Prostate gland (tissue), 2 donors: Measurements from ENCODE around the gene DNAH9. TPM values are rescaled to one million over a fixed set of nuclear protein-coding genes. Genes with fewer than 3 reads are reported as not detected.

Experiments used
- DNase-seq: peaks from one replicate; pipeline ENCODE4 v3.0.0-alpha.2; 2019; ENCODE audit warnings: low spot score
- H3K27ac ChIP-seq, 2 donors: fragments of 200-600 bp; sonication (generic); 2 replicates each; pipeline ENCODE4 v1.5.1; 2017 to 2019
- H3K27me3 ChIP-seq: fragments of 200-600 bp; sonication (generic); replicated peaks from 2 replicates; pipeline ENCODE4 v1.5.1; 2019; ENCODE audit not compliant: insufficient read depth
- H3K36me3 ChIP-seq, 2 donors: fragments of 200-600 bp; sonication (generic); 1 replicate in 1 of 2; 2 replicates in 1 of 2; pipeline versions ENCODE4 v1.5.1 to v1.8.1; 2017 to 2019
- H3K4me1 ChIP-seq: fragments of 200-600 bp; sonication (generic); replicated peaks from 2 replicates; pipeline ENCODE4 v1.5.1; 2019
- H3K4me3 ChIP-seq, 2 donors: fragments of 200-600 bp; sonication (generic); 2 replicates each; pipeline ENCODE4 v1.5.1; 2017 to 2019
- H3K9me3 ChIP-seq: fragments of 200-600 bp; sonication (generic); 2 replicates; pipeline ENCODE4 v1.5.1; 2017
- POLR2A ChIP-seq: fragments of 450-650 bp; IDR thresholded peaks from one replicate; pipeline ENCODE4 v1.6.1; 2016; ENCODE audit warnings: antibody characterized with exemption, mild to moderate bottlenecking
- POLR2AphosphoS5 ChIP-seq: sonication (generic); formaldehyde crosslinking; IDR thresholded peaks from one replicate; pipeline ENCODE4 v1.6.1; 2017; ENCODE audit warnings: antibody characterized with exemption
- WGBS: methylation state at CpG from one replicate; pipeline ENCODE4 v1.1.5; 2018; 5-methylcytosine and 5-hydroxymethylcytosine counted together
- intact Hi-C: fragments of 100-400 bp; cut with DNase I; formaldehyde crosslinking; loops from one replicate; pipeline ENCODE4 v1.14.2; 2022
- total RNA-seq, 2 donors: library from RNA; depleted of rRNA; stranded (reverse); fragments of >200 nt; gene quantifications; one replicate each; pipeline ENCODE4 v1.1.0, GENCODE V29; 2016
- TF ChIP-seq, protein P1 (sequence below), 4 experiments: fragments of 200-600 bp in 2 of 4; fragments of 450-650 bp in 2 of 4; sonication (generic) in 2 of 4; IDR thresholded peaks; 1 replicate in 3 of 4; 2 replicates in 1 of 4; pipeline ENCODE4 v1.5.1; 2016 to 2019; ENCODE audit warnings: antibody characterized with exemption in 4 of 4, mild to moderate bottlenecking in 2 of 4, moderate library complexity in 2 of 4

The DNAH9 gene
- total RNA-seq, 2 donors from 2014 or later, result 1.2 to 7.5 TPM

GRCh38 chr17:11559601-11560000 lies 38.7 kb upstream of the DNAH9 start:
- no peaks in the 10 kb centered on the region for H3K4me1 ChIP-seq
- no peak overlapping the region for H3K27ac ChIP-seq
- H3K4me3 ChIP-seq, result no peak overlapping the region
- H3K27me3 ChIP-seq, result no peaks in the 10 kb centered on the region
- intact Hi-C loops, result no loop called here
- no peaks in the 10 kb centered on the region for H3K36me3 ChIP-seq
- WGBS, result 85% methylated on average over 7 of the region's 7 CpGs
- TF ChIP-seq, protein P1, sequence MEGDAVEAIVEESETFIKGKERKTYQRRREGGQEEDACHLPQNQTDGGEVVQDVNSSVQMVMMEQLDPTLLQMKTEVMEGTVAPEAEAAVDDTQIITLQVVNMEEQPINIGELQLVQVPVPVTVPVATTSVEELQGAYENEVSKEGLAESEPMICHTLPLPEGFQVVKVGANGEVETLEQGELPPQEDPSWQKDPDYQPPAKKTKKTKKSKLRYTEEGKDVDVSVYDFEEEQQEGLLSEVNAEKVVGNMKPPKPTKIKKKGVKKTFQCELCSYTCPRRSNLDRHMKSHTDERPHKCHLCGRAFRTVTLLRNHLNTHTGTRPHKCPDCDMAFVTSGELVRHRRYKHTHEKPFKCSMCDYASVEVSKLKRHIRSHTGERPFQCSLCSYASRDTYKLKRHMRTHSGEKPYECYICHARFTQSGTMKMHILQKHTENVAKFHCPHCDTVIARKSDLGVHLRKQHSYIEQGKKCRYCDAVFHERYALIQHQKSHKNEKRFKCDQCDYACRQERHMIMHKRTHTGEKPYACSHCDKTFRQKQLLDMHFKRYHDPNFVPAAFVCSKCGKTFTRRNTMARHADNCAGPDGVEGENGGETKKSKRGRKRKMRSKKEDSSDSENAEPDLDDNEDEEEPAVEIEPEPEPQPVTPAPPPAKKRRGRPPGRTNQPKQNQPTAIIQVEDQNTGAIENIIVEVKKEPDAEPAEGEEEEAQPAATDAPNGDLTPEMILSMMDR (IDR thresholded peaks at IDR 0.05), result no peak
- TF ChIP-seq POLR2A (no peak), POLR2AphosphoS5 (no peak)
- H3K9me3 ChIP-seq, result no peaks in the 10 kb centered on the region
- DNase-seq, result no peak

GRCh38 chr17:11561281-11561680 lies 37.0 kb upstream of the DNAH9 start:
- 48% methylated on average over 1 of the region's 1 CpG for WGBS
- Histone ChIP-seq H3K9me3 (no peaks in the 10 kb centered on the region), H3K4me1 (no peaks in the 10 kb centered on the region), H3K36me3 (no peaks in the 10 kb centered on the region), H3K27me3 (no peaks in the 10 kb centered on the region), H3K4me3 (no peak overlapping the region), H3K27ac (no peak overlapping the region)
- no peak for TF ChIP-seq POLR2AphosphoS5
- TF ChIP-seq POLR2A, result no peak
- TF ChIP-seq, protein P1 (IDR thresholded peaks at IDR 0.05), result no peak
- intact Hi-C loops, result no loop called here
- DNase-seq, result no peak

GRCh38 chr17:11561702-11562101 lies 36.6 kb upstream of the DNAH9 start:
- TF ChIP-seq, protein P1 (IDR thresholded peaks at IDR 0.05), result no peak
- TF ChIP-seq POLR2A (no peak), POLR2AphosphoS5 (no peak)
- no peaks in the 10 kb centered on the region for H3K4me1 ChIP-seq
- H3K27ac ChIP-seq, result no peak overlapping the region
- H3K4me3 ChIP-seq, result no peak overlapping the region
- intact Hi-C loops, result no loop called here
- WGBS, result 98% methylated on average over 2 of the region's 2 CpGs
- H3K27me3 ChIP-seq, result no peaks in the 10 kb centered on the region
- no peaks in the 10 kb centered on the region for H3K36me3 ChIP-seq
- DNase-seq, result no peak
- H3K9me3 ChIP-seq, result no peaks in the 10 kb centered on the region

DNA sequence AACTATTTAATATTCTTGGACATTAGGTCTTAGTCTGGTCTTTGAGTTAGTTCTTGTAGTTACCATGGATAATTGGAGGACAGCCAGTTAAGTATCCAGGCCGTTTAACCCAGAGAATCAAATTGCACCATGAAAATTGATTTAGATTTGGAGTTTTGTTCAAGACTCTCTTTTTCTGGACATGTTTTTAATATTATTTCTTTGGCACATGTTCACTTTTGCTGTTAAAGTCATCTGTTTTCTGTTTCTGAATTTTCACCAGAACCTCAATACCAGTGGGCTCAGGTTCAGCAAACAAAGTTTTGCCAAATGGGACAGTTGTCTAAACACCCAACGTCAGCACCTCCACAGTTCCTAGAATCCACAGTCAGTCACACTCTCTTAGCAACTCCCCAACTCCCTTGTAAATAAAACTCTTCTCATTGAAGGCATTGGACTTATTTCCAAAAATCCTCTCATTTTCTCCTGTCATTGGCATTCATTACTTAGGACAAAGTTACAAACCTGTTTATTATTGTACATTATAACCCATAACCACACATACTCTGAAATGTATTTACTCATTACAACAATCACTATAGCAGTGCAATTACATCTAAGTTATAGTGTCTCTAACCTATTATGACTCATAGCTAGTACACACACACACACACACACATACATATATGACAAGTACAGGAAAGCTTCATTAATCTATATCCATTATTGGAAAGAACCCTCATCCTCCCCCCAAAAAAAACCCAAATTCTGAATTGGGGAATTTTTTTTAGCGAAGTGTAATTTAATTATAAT lies 33.5 kb upstream of the DNAH9 start:
- 35% methylated on average over 3 of the region's 3 CpGs for WGBS
- DNase-seq, result no peak

More for the DNA sequence above, 33.5 kb upstream of the DNAH9 start:
- TF ChIP-seq POLR2A (no peak), POLR2AphosphoS5 (no peak)
- TF ChIP-seq, protein P1 (IDR thresholded peaks at IDR 0.05), result no peak
- no peaks in the 10 kb centered on the region for H3K4me1 ChIP-seq
- intact Hi-C loops, result no loop called here
- H3K4me3 ChIP-seq, result no peak overlapping the region
- H3K27me3 ChIP-seq, result no peaks in the 10 kb centered on the region
- no peak overlapping the region for H3K27ac ChIP-seq
- H3K36me3 ChIP-seq, result no peaks in the 10 kb centered on the region
- no peaks in the 10 kb centered on the region for H3K9me3 ChIP-seq
